ENCODE measurements around the gene NEU1. TPM values are rescaled to one million over a fixed set of nuclear protein-coding genes. Genes with fewer than 3 reads are reported as not detected.
"Not testable (repeated sequence)": the region's sequence is repeated elsewhere in the genome, so short reads cannot be mapped to it uniquely, and the experiment has no call there.

The NEU1 gene
- total RNA-seq, 1 donor from 2014 or later: 74.8 TPM

GRCh38 chr6:31814677-31815024 lies 48.0 kb downstream of the NEU1 start:
- Mint-ChIP-seq H3K27ac (ENCODE audit: unreplicated experiment) (peak overlapping the region; percentile 94), H3K9me3 (ENCODE audit: unreplicated experiment) (no peaks in the 10 kb centered on the region), H3K4me1 (ENCODE audit: unreplicated experiment) (peaks cover 13% of the 10 kb centered on the region), H3K4me3 (ENCODE audit: unreplicated experiment) (peak overlapping the region; percentile 80), H3K36me3 (ENCODE audit: unreplicated experiment) (no peaks in the 10 kb centered on the region), H3K27me3 (ENCODE audit: unreplicated experiment) (no peaks in the 10 kb centered on the region)
- TF ChIP-seq CTCF (IDR thresholded peaks at IDR 0.05): no peak
- DNase-seq (ENCODE audit: extremely low spot score, unreplicated experiment): peak; percentile 88

GRCh38 chr6:31813465-31813849 lies 49.2 kb downstream of the NEU1 start:
- Mint-ChIP-seq H3K4me3 (ENCODE audit: unreplicated experiment) (no peak overlapping the region), H3K27ac (ENCODE audit: unreplicated experiment) (no peak overlapping the region), H3K36me3 (ENCODE audit: unreplicated experiment) (no peaks in the 10 kb centered on the region)

GRCh38 chr6:31811645-31812044 lies 51.0 kb downstream of the NEU1 start:
- Mint-ChIP-seq H3K9me3 (ENCODE audit: unreplicated experiment) (no peaks in the 10 kb centered on the region), H3K4me3 (ENCODE audit: unreplicated experiment) (no peak overlapping the region), H3K36me3 (ENCODE audit: unreplicated experiment) (no peaks in the 10 kb centered on the region), H3K4me1 (ENCODE audit: unreplicated experiment) (peaks cover 10% of the 10 kb centered on the region), H3K27ac (ENCODE audit: unreplicated experiment) (no peak overlapping the region), H3K27me3 (ENCODE audit: unreplicated experiment) (no peaks in the 10 kb centered on the region)
- no peak for DNase-seq (ENCODE audit: extremely low spot score, unreplicated experiment)
- no peak for TF ChIP-seq CTCF (IDR thresholded peaks at IDR 0.05)

More at GRCh38 chr6:31813465-31813849, 49.2 kb downstream of the NEU1 start:
- H3K27me3 Mint-ChIP-seq (ENCODE audit: unreplicated experiment): no peaks in the 10 kb centered on the region
- TF ChIP-seq CTCF (IDR thresholded peaks at IDR 0.05): no peak
- H3K4me1 Mint-ChIP-seq (ENCODE audit: unreplicated experiment): peaks cover 13% of the 10 kb centered on the region
- H3K9me3 Mint-ChIP-seq (ENCODE audit: unreplicated experiment): no peaks in the 10 kb centered on the region
- DNase-seq (ENCODE audit: extremely low spot score, unreplicated experiment): no peak

- not testable (repeated sequence) for H3K27me3 Mint-ChIP-seq (ENCODE audit: unreplicated experiment); H3K4me3 Mint-ChIP-seq (ENCODE audit: unreplicated experiment); H3K9me3 Mint-ChIP-seq (ENCODE audit: unreplicated experiment); H3K36me3 Mint-ChIP-seq (ENCODE audit: unreplicated experiment); DNase-seq (ENCODE audit: extremely low spot score, unreplicated experiment); H3K27ac Mint-ChIP-seq (ENCODE audit: unreplicated experiment)
- H3K4me1 Mint-ChIP-seq (ENCODE audit: unreplicated experiment): peaks cover 12% of the 10 kb centered on the region
Measured at GRCh38 chr6:31808599-31808998, 54.0 kb downstream of the NEU1 start.

Other genes starting within 250 kb of the NEU1 start
- gene AIF1, start 247.6 kb downstream of the NEU1 start, total RNA-seq: not detected in 2 replicates
- gene PRRC2A, start 242.1 kb downstream of the NEU1 start, total RNA-seq: 189 and 205 TPM in 2 replicates
- 382 and 386 TPM in 2 replicates for gene BAG6, start 210.2 kb downstream of the NEU1 start, total RNA-seq
- gene APOM, start 206.9 kb downstream of the NEU1 start, total RNA-seq: 2.2 and 4.0 TPM in 2 replicates
- gene C6orf47, start 202.0 kb downstream of the NEU1 start, total RNA-seq: 21.5 and 23.0 TPM in 2 replicates
- 17.0 and 18.7 TPM in 2 replicates for gene GPANK1, start 197.8 kb downstream of the NEU1 start, total RNA-seq
- gene CSNK2B, start 196.7 kb downstream of the NEU1 start, total RNA-seq: 142 and 163 TPM in 2 replicates
- gene LY6G5B, start 192.8 kb downstream of the NEU1 start, total RNA-seq: 14.0 and 17.6 TPM in 2 replicates
- 3.9 and 5.0 TPM in 2 replicates for gene LY6G5C, start 181.8 kb downstream of the NEU1 start, total RNA-seq
- 46.6 and 50.5 TPM in 2 replicates for gene ABHD16A, start 159.5 kb downstream of the NEU1 start, total RNA-seq
- gene LY6G6F, start 156.0 kb downstream of the NEU1 start, total RNA-seq: not detected in 2 replicates
- gene LY6G6D, start 147.5 kb downstream of the NEU1 start, total RNA-seq: not detected in 2 replicates
- gene LY6G6C, start 141.1 kb downstream of the NEU1 start, total RNA-seq: not detected in 2 replicates
- gene MPIG6B, start 139.4 kb downstream of the NEU1 start, total RNA-seq: not detected in 2 replicates
- 91.4 and 96.3 TPM in 2 replicates for gene DDAH2, start 133.5 kb downstream of the NEU1 start, total RNA-seq
- 230 and 242 TPM in 2 replicates for gene CLIC1, start 126.3 kb downstream of the NEU1 start, total RNA-seq
- 18.4 and 20.9 TPM in 2 replicates for gene MSH5, start 122.8 kb downstream of the NEU1 start, total RNA-seq
- 2.5 and 3.4 TPM in 2 replicates for gene SAPCD1, start 100.2 kb downstream of the NEU1 start, total RNA-seq
- gene VWA7, start 85.5 kb downstream of the NEU1 start, total RNA-seq: 0.50 and 0.94 TPM in 2 replicates
- 73.0 and 73.4 TPM in 2 replicates for gene VARS1, start 67.1 kb downstream of the NEU1 start, total RNA-seq
- gene LSM2, start 55.9 kb downstream of the NEU1 start, total RNA-seq: 50.6 and 54.3 TPM in 2 replicates
- 1.1 and 1.7 TPM in 2 replicates for gene HSPA1L, start 47.5 kb downstream of the NEU1 start, total RNA-seq
- 19.7 and 24.8 TPM in 2 replicates for gene HSPA1A, start 47.3 kb downstream of the NEU1 start, total RNA-seq
- gene HSPA1B, start 35.1 kb downstream of the NEU1 start, total RNA-seq: 65.5 and 65.8 TPM in 2 replicates
- not detected in 2 replicates for gene SLC44A4, start 16.2 kb upstream of the NEU1 start, total RNA-seq
- gene EHMT2, start 34.9 kb upstream of the NEU1 start, total RNA-seq: 62.4 and 66.7 TPM in 2 replicates
- gene ZBTB12, start 39.3 kb upstream of the NEU1 start, total RNA-seq: 8.3 and 8.8 TPM in 2 replicates
- gene C2, start 64.9 kb upstream of the NEU1 start, total RNA-seq: 2.3 and 2.4 TPM in 2 replicates
- 4.2 and 6.9 TPM in 2 replicates for gene CFB, start 83.3 kb upstream of the NEU1 start, total RNA-seq
- gene NELFE, start 96.2 kb upstream of the NEU1 start, total RNA-seq: 59.3 and 66.8 TPM in 2 replicates
- 69.3 and 84.3 TPM in 2 replicates for gene SKIC2, start 96.4 kb upstream of the NEU1 start, total RNA-seq
- gene DXO, start 109.3 kb upstream of the NEU1 start, total RNA-seq: 28.6 and 30.8 TPM in 2 replicates
- gene C4A, start 119.2 kb upstream of the NEU1 start, total RNA-seq: 13.5 and 15.2 TPM in 2 replicates
- 10.5 and 11.8 TPM in 2 replicates for gene C4B, start 152.0 kb upstream of the NEU1 start, total RNA-seq
- 0.30 and 0.44 TPM in 2 replicates for gene CYP21A2, start 175.6 kb upstream of the NEU1 start, total RNA-seq
- 13.1 and 13.9 TPM in 2 replicates for gene TNXB, start 246.5 kb upstream of the NEU1 start, total RNA-seq

All from osteocyte (in vitro differentiated cells).